ENCODE results near the gene GRAMD1A.

The GRAMD1A gene

GRCh38 chr19:35029737-35030256 is 29.7 kb downstream of the GRAMD1A start:
- H3K4me3 ChIP-seq (replicated peaks in 1 of 2; ENCODE audit: low read depth in 2 of 2, low read length in 2 of 2), result peak overlapping the region; percentile 39 to 54

GRCh38 chr19:35030257-35031071 is 30.3 kb downstream of the GRAMD1A start, which contains the start of gene SCN1B:
Gene SCN1B (plus strand): TSS chr19:35030470. CDS start chr19:35030821, 351 bp downstream.
- H3K4me3 ChIP-seq (replicated peaks in 1 of 2; ENCODE audit: low read depth in 2 of 2, low read length in 2 of 2), result peak within 1 kb of the TSS; percentile 54 to 60

More at GRCh38 chr19:35029737-35030256, 29.7 kb downstream of the GRAMD1A start:
- no peak for DNase-seq (ENCODE audit: low read depth in 2 of 2)
- TF ChIP-seq, protein P1, sequence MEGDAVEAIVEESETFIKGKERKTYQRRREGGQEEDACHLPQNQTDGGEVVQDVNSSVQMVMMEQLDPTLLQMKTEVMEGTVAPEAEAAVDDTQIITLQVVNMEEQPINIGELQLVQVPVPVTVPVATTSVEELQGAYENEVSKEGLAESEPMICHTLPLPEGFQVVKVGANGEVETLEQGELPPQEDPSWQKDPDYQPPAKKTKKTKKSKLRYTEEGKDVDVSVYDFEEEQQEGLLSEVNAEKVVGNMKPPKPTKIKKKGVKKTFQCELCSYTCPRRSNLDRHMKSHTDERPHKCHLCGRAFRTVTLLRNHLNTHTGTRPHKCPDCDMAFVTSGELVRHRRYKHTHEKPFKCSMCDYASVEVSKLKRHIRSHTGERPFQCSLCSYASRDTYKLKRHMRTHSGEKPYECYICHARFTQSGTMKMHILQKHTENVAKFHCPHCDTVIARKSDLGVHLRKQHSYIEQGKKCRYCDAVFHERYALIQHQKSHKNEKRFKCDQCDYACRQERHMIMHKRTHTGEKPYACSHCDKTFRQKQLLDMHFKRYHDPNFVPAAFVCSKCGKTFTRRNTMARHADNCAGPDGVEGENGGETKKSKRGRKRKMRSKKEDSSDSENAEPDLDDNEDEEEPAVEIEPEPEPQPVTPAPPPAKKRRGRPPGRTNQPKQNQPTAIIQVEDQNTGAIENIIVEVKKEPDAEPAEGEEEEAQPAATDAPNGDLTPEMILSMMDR (IDR thresholded peaks at IDR 0.05; ENCODE audit: low read depth, low read length), result no peak

GRCh38 chr19:35031072-35031881 is 31.2 kb downstream of the GRAMD1A start:
- DNase-seq (ENCODE audit: low read depth in 2 of 2), result peak; percentile 23 to 30

More at GRCh38 chr19:35030257-35031071, 30.3 kb downstream of the GRAMD1A start, which contains the start of gene SCN1B:
- peak; percentile 65 to 80 for DNase-seq (ENCODE audit: low read depth in 2 of 2)
- TF ChIP-seq, protein P1 (IDR thresholded peaks at IDR 0.05; ENCODE audit: low read depth, low read length), result no peak

DNA sequence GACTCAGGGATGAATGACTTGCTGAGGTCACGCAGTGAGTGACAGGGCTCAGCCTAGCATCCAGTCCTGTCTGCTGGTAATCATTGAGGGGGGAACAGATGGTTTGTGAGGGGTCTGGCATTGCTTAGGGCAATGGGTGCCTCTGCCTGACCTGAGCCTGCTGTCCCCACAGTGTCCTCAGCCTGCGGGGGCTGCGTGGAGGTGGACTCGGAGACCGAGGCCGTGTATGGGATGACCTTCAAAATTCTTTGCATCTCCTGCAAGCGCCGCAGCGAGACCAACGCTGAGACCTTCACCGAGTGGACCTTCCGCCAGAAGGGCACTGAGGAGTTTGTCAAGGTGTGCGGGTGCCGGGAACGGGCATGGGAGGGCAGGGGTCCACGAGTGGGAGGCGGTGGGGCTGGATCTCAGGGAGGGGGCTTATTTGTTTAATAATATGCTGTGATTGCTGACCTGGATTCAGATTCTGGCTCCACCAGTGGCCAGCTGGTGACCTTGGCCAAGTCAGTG is 32.3 kb downstream of the GRAMD1A start:
- TF ChIP-seq, protein P1 (IDR thresholded peaks at IDR 0.05; ENCODE audit: low read depth, low read length), result no peak
- no peak for DNase-seq (ENCODE audit: low read depth in 2 of 2)
- no peak overlapping the region for H3K4me3 ChIP-seq (replicated peaks in 1 of 2; ENCODE audit: low read depth in 2 of 2, low read length in 2 of 2)

More at GRCh38 chr19:35031072-35031881, 31.2 kb downstream of the GRAMD1A start:
- TF ChIP-seq, protein P1 (IDR thresholded peaks at IDR 0.05; ENCODE audit: low read depth, low read length), result no peak
- peak overlapping the region; percentile 54 to 60 for H3K4me3 ChIP-seq (replicated peaks in 1 of 2; ENCODE audit: low read depth in 2 of 2, low read length in 2 of 2)

DNA sequence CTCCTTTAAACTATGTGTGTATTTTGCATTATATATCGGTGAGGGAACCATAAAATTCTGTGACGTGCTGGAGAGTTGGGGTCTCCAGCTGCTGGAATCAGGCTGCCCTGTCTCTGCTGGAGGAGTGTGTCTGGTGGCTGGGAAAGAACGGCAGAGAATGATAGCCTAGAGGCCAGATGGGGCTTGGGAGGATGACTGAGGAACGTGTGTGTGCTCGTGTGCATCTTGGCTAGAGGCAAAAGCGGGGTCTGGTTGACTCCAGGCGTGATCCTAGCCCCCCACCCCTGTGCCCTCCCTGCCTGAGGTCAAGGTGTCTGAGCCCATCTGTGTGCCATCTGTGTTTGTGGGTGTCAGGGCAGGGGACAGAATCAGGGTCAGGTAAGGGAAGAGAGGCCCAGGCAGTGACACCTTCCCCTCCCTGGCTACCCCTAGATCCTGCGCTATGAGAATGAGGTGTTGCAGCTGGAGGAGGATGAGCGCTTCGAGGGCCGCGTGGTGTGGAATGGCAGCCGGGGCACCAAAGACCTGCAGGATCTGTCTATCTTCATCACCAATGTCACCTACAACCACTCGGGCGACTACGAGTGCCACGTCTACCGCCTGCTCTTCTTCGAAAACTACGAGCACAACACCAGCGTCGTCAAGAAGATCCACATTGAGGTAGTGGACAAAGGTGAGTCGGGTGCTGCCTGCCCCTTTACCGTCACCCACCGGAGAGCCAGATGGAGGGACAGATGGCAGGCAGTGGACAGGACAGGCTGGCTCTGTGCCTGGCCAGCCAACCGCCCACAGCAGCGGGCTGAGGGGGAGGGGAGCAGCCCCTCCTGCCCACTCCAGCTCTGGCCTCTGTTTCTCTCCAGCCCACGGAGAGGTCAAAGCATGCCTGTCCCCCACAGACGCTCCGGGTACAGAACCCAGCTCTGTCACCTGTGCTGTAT is 33.2 kb downstream of the GRAMD1A start:
- TF ChIP-seq, protein P1 (IDR thresholded peaks at IDR 0.05; ENCODE audit: low read depth, low read length), result no peak
- no peak for DNase-seq (ENCODE audit: low read depth in 2 of 2)
- H3K4me3 ChIP-seq (replicated peaks in 1 of 2; ENCODE audit: low read depth in 2 of 2, low read length in 2 of 2), result no peak overlapping the region

All from cardiac fibroblast (primary cell).